Glomerular endothelial cell (primary cell): ENCODE results near the gene SORCS2. TPM values are rescaled to one million over a fixed set of nuclear protein-coding genes. Genes with fewer than 3 reads are reported as not detected.

ENCODE experiments used
- DNase-seq: peaks from one replicate; pipeline ENCODE4 v3.0.0-alpha.2; 2011; ENCODE audit warnings: low read depth, low spot score; ENCODE audit errors: extremely low read depth
- total RNA-seq: library from RNA; depleted of rRNA; stranded (reverse); fragments of >200 nt; gene quantifications from 2 replicates; pipeline ENCODE4 v1.2.3, GENCODE V29; 2015

SORCS2 gene
- total RNA-seq, 1 donor from 2014 or later, result 0.64 TPM

DNA sequence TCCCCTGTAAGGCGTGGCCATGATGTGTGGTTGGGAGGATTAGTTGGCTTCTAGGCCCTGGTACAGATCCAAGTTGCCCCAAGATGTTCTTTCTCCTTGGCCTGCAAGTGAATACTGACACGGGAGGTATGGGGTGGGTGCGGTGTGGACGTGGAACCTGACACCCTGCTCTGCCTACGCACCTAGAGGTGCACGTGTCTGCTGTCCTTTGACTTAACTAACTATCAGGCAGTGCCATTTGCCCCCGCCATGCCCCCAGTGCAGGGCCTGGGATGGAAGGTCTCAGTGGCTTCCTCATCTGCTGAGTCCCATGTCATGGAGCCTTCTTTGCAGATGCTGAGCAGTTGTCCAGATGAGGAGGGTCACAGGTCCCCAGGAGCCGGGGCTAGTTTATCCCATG, 151.6 kb downstream of the SORCS2 start:
- DNase-seq, result no peak

DNA sequence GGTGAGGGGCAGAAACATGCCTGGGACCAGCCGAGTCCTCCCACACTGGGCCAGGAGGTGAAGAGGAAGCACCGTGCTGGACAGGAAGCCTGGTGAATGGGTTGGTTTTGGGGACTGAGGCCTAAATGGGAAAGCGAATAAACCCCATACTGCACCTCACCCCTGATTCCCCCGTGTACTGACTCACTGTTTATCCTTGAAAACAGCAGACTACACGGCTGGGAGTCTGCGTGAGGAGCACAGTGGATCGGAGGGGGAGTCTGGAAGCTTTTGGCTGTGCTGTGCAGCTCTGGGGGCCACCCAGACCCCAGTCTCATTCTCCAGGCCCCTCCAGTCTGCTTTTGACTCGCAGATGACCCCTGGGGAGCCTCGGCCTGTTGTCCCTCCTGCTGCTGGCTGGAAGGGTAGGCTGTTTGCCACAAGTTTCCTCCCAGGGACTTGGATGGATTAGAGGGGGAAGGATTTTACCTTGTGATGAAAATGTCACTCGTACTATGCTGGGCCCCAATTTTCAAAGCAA, 152.4 kb downstream of the SORCS2 start:
- DNase-seq, result no peak

DNA sequence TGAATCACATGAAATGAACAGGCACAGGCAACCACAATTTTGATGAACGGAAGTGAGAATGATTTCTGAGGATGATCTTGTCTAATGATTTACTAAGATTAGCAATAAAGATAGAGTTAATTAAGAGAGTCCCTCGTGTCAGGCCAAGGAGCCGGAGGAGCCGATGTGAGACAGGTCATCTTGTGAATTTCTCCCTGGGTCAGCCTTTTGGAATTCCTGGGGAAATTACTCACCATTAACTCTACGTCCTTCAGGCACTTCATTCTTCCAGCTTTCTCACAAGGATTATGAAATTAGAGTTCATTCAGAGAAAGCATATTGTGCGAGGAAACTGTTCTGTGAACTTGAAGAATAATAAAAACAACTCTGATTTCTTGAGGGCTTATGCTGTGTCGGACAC, 155.6 kb downstream of the SORCS2 start:
- DNase-seq, result no peak

DNA sequence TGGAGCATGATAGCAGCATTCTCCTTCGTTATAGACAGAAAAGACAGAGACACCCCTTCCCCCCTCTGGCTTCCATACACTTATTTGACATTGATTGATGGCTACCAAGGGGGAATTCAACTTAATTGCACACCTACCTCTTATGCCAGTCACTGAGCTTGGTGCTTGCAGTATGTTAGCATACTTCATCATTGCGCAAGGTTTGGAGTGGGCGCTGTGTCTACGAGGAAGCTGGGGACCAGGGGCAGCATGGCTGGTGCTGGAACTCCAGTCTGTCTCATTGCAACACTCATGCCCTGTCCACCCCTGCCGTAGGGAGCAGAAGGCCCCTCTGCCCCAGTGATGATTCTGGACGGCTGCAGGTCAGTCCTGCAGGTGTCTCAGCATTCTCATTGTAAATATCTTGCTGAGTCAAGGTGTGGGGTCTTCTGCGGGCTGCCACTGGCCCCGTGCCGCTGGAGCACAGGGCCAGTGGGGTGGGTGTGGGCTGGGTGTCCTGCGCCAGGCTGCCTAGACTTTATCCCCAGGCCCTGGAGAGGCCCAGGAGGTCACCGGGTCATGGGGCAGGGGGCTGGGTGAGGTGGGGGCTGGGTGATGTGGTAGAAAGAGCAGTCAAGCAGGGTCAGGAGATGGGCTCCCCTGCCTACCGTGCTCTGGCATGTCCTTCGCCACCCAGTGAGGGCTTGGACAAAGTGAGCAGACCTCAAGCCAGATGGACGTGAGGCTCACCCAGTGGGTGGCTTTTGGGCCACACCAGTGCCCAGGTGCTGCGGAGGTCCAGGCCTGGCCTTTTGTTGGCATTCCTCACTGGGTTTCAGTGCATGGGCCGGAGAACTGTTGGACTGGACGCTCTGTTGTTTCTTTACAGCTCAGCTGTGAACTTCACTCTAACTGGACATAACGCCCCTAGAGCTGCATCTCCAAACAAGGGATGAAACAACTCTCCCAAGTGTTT, 156.9 kb downstream of the SORCS2 start:
- DNase-seq, result no peak

DNA sequence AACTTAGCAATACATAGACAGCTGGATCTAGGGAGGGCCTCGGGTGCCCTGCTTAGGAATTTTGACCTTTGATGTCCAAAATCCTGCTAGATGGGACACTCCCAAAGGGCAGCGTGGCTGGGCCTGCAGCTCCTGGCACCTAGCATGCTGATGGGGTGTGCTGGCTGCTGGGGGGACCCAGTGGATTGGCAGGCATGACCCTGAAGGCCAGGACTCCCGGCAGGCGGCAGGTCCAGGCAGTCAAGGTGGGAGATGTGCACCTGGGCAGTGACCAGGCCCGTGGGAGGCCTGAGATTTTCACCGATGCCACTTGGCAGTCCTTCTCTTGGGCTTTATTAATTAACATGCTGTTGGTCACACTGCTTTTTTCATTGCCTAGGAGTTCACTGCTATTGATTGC, 158.1 kb downstream of the SORCS2 start:
- DNase-seq, result no peak

DNA sequence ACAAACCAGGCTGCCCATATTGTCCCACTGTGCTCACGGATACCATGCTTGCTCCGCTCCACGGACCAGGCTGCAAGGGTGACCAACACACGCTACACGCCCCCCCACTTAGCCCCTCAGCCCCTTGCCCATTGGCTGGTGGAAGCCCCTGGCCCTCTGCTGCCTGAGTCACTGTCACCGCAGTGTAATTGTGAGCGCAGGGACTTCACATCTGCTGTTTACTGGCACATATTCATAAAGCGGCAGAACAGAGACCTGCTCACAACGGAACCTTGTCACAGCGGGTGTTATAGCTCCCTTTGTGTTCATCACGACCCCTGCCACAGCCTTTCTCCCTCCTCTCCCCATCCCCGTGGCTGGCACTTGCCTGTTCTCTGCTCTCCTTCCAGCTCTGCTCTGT, 158.7 kb downstream of the SORCS2 start:
- DNase-seq, result no peak

DNA sequence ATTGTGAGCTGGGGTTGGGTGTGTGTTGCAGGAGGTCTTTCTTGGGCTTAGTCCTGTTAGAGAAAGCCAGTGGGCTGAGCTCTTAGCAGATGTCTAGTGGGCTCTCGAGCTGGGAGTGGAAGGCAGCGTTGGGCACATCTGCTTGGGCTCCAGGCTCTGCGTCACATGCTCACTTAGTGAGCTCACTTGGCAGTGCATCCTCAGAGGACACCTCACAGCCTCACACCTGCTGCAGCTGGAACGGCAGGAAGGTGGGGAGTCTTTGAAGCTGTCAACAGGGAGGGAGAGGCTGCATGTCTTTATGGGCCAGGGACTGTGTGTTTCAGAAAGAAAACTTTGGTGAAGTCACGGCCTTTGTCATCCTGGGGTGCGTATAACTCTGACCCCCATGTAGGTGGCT, 160.1 kb downstream of the SORCS2 start:
- DNase-seq, result no peak

DNA sequence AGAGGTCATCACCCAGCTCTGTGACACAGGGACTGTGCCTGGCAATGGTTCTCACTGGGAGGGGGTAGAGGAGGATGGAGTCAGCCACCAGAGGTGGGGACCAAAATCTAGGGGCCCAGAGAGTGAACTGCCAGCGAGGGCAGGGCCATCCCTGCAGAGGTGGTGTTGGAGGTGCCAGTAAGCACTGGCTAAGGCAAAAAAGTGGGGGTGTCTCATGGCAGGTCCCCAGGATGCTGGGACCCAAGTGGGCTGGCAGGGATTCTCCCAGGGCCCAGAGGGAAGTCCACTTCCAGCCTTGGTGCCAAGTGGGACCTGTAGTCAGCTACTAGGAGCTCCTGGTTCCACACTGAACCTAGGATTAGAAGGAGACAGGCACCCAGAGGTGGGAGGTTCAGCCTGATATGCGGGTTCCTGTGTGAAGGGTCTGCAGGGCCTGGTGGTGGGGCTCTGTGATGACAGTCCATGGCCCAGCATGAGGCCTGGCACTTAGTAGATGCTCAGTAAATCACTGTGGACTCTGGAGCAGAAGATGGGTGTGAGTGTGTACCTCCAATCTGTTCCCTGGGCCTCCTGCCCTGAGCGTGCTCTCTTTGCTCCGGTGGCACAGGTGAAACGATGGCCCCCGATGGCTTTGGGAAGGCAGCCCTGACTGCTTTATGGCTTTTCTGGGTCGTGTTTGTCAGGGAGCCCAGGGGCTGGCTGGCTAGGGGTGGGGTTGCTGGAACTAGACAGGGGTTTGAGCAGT, 160.9 kb downstream of the SORCS2 start:
- DNase-seq, result no peak

DNA sequence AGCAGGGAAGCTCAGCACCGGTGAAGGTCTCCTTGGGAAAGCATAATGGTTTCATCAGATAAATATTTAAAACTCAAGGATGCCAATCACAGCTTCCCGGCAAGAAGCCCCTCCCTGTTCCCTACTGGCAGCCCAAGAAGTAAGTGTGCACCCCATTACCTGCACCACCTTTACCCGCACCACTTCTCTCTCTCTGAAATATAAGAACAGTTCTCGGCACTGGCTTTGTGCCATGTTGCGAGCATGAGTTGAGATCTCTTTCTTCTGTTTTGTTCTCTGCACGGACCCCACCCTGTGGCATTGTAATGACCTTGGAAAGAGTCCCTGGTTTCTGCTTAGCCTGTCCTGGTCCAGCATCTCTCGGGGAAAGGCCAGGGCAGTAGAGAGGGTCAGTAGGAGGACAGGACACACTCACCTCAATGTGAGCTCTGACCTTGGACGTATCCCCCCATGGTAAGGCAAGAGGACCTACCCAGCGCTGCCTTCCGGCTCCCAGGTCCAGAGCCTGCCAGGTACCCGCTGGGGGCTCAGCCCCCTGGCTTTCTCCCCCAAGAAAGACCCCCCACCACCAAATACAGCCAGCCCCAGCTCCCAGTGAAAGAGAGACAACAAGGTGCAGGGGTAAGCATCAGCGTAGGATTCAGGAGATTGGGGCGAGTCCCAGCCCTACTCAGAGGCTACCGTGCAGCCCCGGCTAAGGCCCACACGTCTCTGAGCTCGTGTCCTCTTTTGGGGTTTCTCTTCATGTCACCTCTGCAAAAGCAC, 161.7 kb downstream of the SORCS2 start:
- no peak for DNase-seq

DNA sequence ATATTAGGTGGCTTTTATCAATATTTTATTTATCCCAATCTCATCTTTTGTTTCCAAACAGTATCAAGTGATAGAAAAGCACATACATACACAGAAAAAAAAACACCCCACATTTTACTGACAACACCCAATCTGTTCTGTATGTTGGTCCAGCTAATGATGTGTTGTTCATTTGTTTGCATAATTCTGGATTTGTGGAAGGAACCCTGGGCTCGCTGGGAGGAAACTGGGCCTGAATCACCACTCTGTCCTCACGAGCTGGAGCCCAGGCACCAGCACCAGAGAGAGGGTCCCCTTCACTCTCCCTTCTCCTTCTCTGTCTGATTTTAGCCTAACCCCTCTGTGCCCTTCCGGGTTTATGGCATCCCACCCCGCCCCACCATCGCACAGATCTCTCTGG, 162.6 kb downstream of the SORCS2 start:
- no peak for DNase-seq

DNA sequence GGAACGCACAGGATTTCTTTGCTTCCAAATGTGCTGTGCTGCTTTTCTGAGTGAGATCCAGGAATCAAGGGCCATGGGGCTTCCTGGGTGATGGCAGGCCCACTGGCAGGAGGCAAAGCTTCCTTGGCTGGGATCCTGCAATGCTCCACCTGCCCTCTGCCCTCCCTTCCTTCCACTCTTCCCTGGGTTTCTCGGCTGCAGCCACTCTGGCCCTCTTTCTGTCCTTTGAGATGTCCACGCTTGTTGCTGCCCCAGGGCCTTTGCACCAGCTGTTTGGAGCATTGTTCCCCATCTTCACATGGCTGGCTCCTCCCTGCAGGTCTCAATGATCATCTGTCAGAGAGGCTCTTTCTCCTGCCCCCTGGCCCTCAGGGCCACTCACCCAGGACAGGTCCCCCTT, 163.5 kb downstream of the SORCS2 start:
- DNase-seq, result no peak

DNA sequence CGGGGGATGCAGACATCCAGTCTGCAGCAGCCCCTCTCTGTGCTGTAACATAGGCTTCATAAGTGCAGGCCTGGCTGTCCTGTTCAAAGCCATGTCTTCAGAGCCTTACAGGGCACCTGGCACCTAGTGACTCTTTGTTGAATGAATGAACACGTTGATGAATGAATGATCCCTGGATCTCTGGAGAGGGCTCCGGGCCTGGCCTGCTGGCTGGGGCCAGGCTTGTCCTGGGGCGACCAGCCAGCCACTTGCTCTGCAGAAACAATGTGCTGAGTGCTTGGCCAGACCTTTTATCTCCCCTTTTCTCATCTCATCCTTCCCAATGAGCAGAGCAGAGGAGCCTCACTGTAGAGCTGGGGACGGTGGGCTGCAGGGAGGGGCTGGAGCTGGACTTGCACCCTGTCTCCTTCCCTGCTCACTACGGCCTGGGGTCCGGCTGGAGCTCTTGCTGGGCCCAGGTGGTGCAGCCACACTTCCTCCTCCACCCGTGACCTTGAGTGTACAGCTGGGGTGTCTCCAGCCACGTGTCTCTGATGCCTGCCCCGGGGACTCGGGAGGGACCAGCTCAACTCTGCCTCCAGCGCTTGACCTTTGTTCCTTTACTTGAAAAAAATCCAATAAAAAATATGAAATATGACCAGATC, 164.5 kb downstream of the SORCS2 start:
- no peak for DNase-seq

DNA sequence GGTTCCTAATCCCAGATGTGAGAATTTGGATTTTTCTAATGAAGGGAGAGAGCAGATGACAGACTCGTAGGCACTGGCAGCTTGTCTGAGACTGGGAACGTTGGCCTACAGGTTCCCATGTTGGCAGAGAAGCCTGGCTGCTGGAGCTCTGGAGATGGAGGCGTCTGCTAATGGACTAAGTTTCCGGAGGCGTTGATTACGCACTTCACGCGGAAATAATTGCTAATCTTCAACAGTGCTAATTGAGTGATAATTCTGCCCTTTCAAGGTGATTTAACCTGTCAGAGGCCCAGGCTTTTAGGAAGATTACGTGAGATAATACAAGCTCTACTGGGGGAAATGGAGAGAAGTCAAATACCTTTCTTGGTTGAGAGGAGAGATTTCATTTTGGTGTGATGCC, 165.0 kb downstream of the SORCS2 start:
- DNase-seq, result no peak

DNA sequence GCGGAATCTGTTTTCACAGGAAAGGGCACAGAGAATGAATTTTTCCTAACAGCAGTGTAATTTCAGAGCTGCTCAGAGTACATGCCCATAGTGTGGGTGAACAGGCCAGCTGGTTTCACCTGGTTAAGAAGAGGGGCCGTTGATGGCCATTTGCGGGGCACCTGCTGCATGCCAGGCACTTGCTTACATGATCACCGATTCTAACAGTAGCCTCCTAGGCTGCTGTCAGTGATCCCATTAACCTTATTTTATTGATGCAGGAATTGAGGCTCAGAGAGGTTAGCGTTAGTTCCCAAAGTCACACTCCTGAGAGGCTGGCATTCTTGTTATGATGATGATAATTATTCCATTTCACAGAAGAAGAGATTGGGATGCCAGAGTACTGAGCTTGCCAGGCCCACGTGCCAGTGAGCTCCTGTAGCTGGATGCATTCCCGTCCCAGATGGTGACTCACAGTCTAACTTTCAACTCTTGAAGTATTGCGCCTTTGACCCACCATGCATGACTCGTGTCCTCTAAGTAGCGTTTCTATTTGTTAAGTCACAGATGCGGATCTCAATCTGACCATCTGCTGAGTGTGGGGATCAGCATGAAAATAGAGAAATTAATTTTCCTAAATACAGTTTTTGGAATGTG, 165.9 kb downstream of the SORCS2 start:
- no peak for DNase-seq

DNA sequence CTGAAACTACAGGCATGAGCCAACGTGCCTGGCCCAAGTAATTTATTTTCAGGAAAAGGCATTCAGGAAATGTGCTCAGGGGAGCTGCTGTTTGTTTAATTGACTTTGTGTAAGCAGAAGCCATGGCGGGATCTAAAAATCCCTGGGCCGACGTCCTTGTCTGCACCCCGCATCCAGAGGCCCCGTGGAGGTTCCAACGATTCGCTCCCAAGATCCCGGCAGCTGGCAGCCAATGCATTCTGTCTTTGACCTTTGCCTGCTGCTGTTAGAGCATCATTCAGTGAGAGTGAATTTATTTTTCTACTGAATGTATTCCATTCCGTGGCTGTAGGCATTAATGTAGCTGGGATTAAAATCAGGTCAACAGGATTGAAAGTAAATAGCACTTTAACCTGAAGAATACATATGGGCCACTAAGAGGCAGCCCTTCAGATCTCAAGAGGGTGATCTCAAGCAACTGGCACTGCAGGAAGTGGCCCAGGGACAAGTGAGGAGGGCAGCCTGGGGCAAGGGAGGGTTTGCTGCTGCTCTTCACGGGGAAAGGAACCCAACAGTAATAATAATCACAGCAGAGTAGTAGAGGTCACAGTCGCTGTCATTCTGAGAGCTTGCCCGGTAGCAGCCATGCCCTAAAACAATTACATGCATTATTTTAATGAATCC, 167.2 kb downstream of the SORCS2 start:
- no peak for DNase-seq

DNA sequence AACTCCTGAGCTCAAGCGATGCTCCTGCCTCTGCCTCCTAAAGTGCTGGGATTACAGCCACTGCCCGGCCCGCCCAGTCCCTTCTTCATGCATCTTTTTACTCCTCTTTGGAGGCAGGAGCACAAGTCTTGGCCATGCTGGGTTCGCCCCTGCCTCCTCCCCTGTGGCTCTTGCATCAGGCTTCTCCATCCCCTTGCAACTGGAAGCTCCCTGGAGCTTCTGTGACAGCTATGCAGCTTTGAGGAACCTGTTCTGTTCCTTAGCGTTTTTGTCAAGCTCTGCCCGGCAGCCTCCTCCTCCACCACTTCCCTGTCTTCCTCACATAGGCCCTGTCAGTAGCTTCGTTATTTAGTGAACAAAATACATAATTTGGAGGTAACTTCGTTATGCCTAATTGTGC, 168.5 kb downstream of the SORCS2 start:
- no peak for DNase-seq

DNA sequence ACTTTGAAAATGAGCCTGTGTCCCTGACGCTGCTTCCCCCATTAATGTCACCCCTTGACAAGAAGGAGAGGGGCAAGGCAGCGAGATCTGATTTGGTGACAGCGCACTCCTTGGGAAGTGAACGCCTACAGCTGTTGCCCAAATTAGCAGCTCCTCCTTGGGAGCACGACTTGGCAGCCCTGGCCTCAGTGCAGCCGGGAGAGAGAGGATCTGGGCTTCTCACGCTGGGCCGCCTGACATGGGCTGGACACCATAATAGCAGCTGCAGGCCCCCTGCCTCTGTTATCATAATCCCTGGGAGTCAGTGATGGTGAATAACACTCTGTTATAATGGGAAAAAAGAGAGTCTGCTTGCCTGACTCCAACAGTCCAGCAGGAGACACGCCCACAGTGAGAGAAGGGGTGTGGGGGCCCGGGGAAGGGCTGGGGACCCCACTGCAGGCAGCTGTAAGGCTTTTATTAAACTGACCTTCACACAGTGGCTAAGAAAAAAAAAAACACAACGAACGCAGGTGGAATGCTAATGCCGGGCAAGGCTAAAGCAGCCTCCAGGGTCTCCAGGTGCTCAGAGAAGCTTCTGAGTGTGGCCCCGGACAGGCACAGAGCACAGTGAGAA, 169.1 kb downstream of the SORCS2 start:
- no peak for DNase-seq

DNA sequence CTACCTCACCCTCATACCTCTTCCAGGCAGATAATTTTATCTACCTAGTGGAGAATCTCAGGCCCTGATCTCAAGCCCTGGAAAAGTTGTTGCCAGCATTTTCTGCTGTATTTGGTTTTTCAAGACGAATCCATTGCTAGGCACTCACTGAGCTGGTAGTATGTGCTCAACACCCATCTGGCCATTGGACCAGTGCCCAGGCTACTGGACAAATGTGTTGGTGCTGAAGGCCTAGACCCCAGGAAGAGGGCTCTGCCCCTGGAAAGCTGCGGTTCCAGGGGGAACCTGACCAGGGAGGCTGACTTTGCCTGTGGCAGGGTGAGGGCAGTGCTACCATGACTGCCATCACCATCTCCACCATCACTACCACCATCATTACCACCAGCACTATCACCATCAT, 170.0 kb downstream of the SORCS2 start:
- DNase-seq, result no peak

DNA sequence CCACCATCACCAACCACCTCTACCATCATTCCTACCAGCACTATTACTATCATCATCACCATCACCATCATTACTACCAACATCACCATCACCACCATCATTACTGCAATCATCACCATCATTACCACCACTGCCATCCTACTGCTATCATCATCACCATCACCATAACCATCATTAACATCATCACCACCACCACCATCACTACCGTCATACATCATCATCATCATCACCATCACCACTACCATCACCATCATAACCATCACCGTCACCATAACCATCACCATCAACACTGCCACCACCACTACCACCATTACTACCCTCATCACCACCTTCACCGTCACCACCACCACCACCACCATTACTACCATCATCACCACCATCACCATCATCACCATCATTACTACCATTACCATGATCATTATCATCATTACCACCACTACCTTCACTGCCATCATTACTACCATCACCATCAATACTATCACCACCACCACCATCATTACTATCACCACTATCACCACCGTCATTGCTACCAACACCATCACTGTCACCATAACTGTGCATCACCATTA, 170.6 kb downstream of the SORCS2 start:
- DNase-seq, result no peak
